ENCODE data around the gene MYO3B.

MYO3B gene

DNA sequence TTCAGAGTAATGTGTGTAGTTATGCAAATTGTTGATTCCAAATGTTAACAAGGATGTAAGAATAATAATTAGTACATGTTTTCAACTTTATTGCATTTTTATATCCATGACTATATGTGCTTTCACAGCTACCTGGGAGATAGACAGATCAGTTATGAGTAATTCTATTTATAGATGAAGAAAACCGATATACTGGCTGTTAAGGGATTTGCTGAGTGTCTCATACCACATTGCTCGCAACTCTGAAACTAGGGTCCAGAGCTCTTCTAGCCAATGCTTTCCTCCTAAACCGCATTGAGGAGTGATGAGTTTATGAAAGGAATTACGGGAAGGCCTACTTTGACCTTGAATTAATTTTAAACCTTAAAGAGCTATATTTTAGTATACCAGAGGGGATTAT, 202.3 kb downstream of the MYO3B start:
- ChIA-PET CTCF (interaction anchor here (0.7 to 5.0 kb wide), 7 partner anchors 10 to 434 kb away, joined by 3 to 61 read pairs (median 7); partner anchors contain the start of gene GAD1), POLR2A (no interaction called here)
- H3K4me3 ChIP-seq (ENCODE audit: low read depth, low read length) = no peak overlapping the region
- TF ChIP-seq, protein P1, sequence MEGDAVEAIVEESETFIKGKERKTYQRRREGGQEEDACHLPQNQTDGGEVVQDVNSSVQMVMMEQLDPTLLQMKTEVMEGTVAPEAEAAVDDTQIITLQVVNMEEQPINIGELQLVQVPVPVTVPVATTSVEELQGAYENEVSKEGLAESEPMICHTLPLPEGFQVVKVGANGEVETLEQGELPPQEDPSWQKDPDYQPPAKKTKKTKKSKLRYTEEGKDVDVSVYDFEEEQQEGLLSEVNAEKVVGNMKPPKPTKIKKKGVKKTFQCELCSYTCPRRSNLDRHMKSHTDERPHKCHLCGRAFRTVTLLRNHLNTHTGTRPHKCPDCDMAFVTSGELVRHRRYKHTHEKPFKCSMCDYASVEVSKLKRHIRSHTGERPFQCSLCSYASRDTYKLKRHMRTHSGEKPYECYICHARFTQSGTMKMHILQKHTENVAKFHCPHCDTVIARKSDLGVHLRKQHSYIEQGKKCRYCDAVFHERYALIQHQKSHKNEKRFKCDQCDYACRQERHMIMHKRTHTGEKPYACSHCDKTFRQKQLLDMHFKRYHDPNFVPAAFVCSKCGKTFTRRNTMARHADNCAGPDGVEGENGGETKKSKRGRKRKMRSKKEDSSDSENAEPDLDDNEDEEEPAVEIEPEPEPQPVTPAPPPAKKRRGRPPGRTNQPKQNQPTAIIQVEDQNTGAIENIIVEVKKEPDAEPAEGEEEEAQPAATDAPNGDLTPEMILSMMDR (IDR thresholded peaks at IDR 0.05; ENCODE audit: insufficient read depth, low read length, missing control alignments) = no peak
- DNase-seq (ENCODE audit: low read depth, low spot score) = no peak

DNA sequence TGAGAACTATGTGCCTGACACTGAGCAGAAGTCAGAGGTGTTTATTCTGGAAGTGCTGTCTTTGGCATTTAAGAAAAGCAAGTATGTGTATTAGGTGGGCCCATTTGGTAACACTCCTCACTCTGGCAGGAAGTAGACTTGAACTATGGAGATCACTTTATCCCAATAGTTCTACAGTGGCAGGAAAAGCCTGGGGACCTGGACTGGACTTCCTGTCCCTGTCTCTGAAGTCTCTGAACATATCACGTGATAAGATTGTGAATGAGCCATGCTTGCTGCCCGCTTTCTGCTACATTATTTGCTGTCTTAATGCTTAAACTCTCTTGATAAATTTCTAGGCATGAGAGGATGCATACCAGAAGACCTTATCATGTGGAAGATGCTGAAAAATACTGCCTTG, 203.7 kb downstream of the MYO3B start:
- ChIA-PET POLR2A (no interaction called here), CTCF (interaction anchor here (1.7 to 2.3 kb wide), 2 partner anchors 11 to 27 kb away, joined by 5 to 9 read pairs; no protein-coding TSS in a partner anchor)
- DNase-seq (ENCODE audit: low read depth, low spot score) = no peak
- no peak overlapping the region for H3K4me3 ChIP-seq (ENCODE audit: low read depth, low read length)
- TF ChIP-seq, protein P1 (IDR thresholded peaks at IDR 0.05; ENCODE audit: insufficient read depth, low read length, missing control alignments) = no peak

DNA sequence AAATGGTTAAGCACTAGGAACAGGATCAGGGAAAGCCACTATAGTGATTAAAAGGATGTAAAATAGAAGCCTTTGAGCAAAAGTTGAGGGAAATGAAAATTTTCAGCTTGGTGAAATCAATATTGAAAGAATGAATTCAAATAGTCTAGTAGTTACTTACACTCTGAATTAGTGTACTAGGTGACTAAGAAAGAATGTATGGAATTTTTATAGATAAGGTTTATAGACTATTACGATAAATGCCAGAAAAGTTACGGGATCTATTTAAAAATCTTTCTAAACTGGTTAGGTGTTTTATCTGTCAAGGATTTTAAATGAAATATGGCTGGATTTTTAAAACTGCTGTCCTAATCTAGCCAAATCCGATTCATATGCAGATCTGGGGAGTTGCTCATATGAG, 208.6 kb downstream of the MYO3B start:
- TF ChIP-seq, protein P1 (IDR thresholded peaks at IDR 0.05; ENCODE audit: insufficient read depth, low read length, missing control alignments) = no peak
- no peak for DNase-seq (ENCODE audit: low read depth, low spot score)
- CTCF ChIA-PET = no interaction called here
- no peak overlapping the region for H3K4me3 ChIP-seq (ENCODE audit: low read depth, low read length)
- POLR2A ChIA-PET = no interaction called here

DNA sequence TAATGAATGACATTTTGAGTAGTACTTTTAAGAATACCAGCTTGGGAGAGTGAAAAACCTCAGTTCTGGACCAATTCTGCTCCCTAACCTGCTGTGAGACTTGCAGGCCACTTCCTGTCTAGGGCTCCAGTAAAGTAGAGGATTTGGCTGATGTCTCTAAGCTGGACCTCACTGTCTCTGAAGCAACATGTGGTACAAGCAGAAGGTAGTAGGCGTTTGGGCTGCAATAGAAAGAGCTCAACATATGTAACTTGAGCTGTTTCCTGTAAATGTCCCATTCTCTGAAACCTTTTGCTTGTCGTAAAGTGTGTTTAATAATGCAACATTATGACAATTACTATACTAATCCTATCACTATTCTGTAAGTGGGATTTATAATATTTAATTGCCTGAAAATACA, 213.1 kb downstream of the MYO3B start:
- CTCF ChIA-PET = interaction anchor here (0.9 to 1.6 kb wide), 2 partner anchors 18 to 422 kb away, joined by 3 to 4 read pairs; no protein-coding TSS in a partner anchor
- POLR2A ChIA-PET = no interaction called here
- no peak for DNase-seq (ENCODE audit: low read depth, low spot score)
- TF ChIP-seq, protein P1 (IDR thresholded peaks at IDR 0.05; ENCODE audit: insufficient read depth, low read length, missing control alignments) = no peak
- H3K4me3 ChIP-seq (ENCODE audit: low read depth, low read length) = no peak overlapping the region

DNA sequence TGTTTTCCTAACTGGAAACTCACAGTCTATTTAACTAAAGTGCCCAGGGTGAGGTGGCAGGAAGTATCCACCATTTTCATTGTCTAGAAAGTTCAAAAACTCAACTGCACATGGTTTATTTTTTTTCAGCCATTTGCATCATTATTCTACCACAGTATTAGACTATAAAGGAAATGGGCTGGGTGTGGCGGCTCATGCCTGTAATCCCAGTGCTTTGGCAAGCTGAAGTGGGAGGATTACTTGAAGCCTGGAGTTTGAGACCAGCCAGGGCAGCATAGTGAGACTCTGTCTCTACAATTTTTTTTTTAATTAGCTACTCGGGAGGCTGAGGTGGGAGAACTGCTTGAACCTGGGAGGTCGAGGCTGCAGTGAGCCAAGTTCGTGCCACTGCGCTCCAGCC, 213.8 kb downstream of the MYO3B start:
- ChIA-PET CTCF (interaction anchor here (0.9 to 1.6 kb wide), 3 partner anchors 14 to 422 kb away, joined by 3 to 4 read pairs (median 3); no protein-coding TSS in a partner anchor), POLR2A (no interaction called here)
- no peak for DNase-seq (ENCODE audit: low read depth, low spot score)
- no peak overlapping the region for H3K4me3 ChIP-seq (ENCODE audit: low read depth, low read length)
- TF ChIP-seq, protein P1 (IDR thresholded peaks at IDR 0.05; ENCODE audit: insufficient read depth, low read length, missing control alignments) = no peak

DNA sequence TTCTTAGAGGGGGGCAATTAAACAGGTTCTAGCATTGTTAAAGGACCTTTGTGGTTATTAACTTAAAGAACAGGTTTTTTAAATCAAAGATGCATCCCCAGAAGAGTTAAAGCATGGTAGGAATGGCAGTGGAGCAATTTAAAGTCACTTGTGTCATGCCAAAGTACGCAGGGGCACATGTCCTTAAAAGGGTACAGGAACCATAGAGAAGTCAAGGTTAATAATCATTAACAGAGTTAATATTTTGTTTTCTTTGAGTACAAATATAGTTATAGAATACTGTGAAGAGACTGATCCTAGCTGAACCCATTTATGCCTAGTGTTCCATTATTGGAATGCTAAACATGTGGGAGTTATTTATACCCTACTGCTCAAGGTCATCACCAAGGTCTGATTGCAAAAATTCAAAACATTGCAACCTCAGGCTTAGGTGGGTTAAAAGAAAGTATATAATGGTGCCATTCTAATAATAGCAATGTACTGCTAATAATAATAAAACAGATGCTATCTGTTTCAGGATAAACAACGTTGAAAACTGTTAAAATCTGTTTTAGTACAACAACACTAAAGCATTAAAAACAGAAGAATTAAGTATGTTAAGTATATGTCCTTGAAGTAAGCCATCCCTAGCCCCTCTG, 216.0 kb downstream of the MYO3B start:
- POLR2A ChIA-PET = no interaction called here

More for the DNA sequence above, 216.0 kb downstream of the MYO3B start:
- CTCF ChIA-PET = interaction anchor here (0.9 kb wide), 1 partner anchor 16 kb away, joined by 3 read pairs; no protein-coding TSS in a partner anchor
- DNase-seq (ENCODE audit: low read depth, low spot score) = no peak
- TF ChIP-seq, protein P1 (IDR thresholded peaks at IDR 0.05; ENCODE audit: insufficient read depth, low read length, missing control alignments) = no peak
- no peak overlapping the region for H3K4me3 ChIP-seq (ENCODE audit: low read depth, low read length)

Measured in AG04449 (cell line).